ENCODE results near the gene PTBP1. TPM values are rescaled to one million over a fixed set of nuclear protein-coding genes. Genes with fewer than 3 reads are reported as not detected.

The PTBP1 gene
- total and polyA plus RNA-seq, 2 experiments from 2014 or later, result 539 to 632 TPM

GRCh38 chr19:769616-770015, 27.6 kb upstream of the PTBP1 start (continued):
- TF ChIP-seq ZNF462 (CRISPR knock-in tag; IDR thresholded peaks at IDR 0.05), result no peak
- TF ChIP-seq ETS1 (IDR thresholded peaks at IDR 0.05), result no peak
- no peak for TF ChIP-seq REST (IDR thresholded peaks at IDR 0.05; ENCODE audit: unreplicated experiment)
- no peak for TF ChIP-seq EZH2 (IDR thresholded peaks at IDR 0.05; ENCODE audit: low read depth, unreplicated experiment)
- TF ChIP-seq NANOG (IDR thresholded peaks at IDR 0.05; ENCODE audit: borderline replicate concordance), result no peak
- no peak for TF ChIP-seq CREB1 (CRISPR knock-in tag; IDR thresholded peaks at IDR 0.05; ENCODE audit: low read depth)
